GM23248 (cell line): ENCODE measurements around the gene ANKRD6.

Source experiments
- EZH2 ChIP-seq: fragments of 200-600 bp; sonication (generic); IDR thresholded peaks from 2 replicates; pipeline ENCODE4 v1.6.1; 2018; ENCODE audit warnings: antibody characterized with exemption, mild to moderate bottlenecking; ENCODE audit not compliant: insufficient read depth, poor library complexity, severe bottlenecking
- EZH2phosphoT487 ChIP-seq: fragments of 200-600 bp; sonication (generic); IDR thresholded peaks from 2 replicates; pipeline ENCODE4 v1.6.1; 2018; ENCODE audit warnings: antibody characterized with exemption, moderate library complexity, mild to moderate bottlenecking, low read depth; ENCODE audit not compliant: insufficient read depth

- TF ChIP-seq EZH2phosphoT487: no peak
- TF ChIP-seq EZH2: no peak
Measured at GRCh38 chr6:89392823-89393222, 40.1 kb upstream of the ANKRD6 start.
